ENCODE measurements around the gene PLAA. TPM values are rescaled to one million over a fixed set of nuclear protein-coding genes. Genes with fewer than 3 reads are reported as not detected.
"Not testable (repeated sequence)": the region's sequence is repeated elsewhere in the genome, so short reads cannot be mapped to it uniquely, and the experiment has no call there.

Gene PLAA
- total RNA-seq, 2 donors from 2014 or later, result 32.3 to 39.1 TPM

- Mint-ChIP-seq H3K36me3 (ENCODE audit: insufficient read depth in 2 of 2) (peaks cover 2 to 20% of the 10 kb centered on the region in 2 donors), H3K4me1 (ENCODE audit: low read depth) (no peaks in the 10 kb centered on the region), H3K27me3 (ENCODE audit: low read depth) (no peaks in the 10 kb centered on the region), H3K9me3 (no peaks in the 10 kb centered on the region), H3K4me3 (no peak overlapping the region), H3K27ac (peak overlapping the region; percentile 54)
- DNase-seq, result no peak
- no peak for ATAC-seq (replicated peaks in 1 of 2)
Observed at GRCh38 chr9:26904671-26905070, 42.4 kb downstream of the PLAA start.

DNA sequence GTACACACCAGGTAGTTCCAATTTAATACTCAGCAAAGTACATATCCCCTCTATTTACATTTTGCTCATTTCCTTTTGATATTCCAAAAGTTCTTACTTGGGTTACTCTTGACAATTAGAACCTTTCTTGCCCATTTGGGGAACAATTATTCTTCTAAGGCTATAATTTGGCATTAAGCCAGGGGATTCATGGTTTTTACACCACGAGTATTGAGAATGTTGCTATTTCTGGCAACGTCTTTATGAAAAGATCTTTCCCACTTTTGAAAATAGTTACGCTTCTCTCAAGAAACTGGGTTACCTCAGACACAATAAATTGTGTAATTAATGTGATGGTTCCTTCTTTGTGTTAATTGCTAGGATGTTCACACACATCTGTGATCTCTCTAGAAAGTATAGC is 43.0 kb downstream of the PLAA start:
- no peak overlapping the region for H3K27ac Mint-ChIP-seq
- H3K9me3 Mint-ChIP-seq, result no peaks in the 10 kb centered on the region
- DNase-seq (no peak), ATAC-seq (replicated peaks in 1 of 2) (no peak)
- H3K4me3 Mint-ChIP-seq, result no peak overlapping the region
- no peaks in the 10 kb centered on the region for H3K4me1 Mint-ChIP-seq (ENCODE audit: low read depth)
- no peaks in the 10 kb centered on the region for H3K27me3 Mint-ChIP-seq (ENCODE audit: low read depth)
- peaks cover 2 to 19% of the 10 kb centered on the region in 2 donors for H3K36me3 Mint-ChIP-seq (ENCODE audit: insufficient read depth in 2 of 2)

DNA sequence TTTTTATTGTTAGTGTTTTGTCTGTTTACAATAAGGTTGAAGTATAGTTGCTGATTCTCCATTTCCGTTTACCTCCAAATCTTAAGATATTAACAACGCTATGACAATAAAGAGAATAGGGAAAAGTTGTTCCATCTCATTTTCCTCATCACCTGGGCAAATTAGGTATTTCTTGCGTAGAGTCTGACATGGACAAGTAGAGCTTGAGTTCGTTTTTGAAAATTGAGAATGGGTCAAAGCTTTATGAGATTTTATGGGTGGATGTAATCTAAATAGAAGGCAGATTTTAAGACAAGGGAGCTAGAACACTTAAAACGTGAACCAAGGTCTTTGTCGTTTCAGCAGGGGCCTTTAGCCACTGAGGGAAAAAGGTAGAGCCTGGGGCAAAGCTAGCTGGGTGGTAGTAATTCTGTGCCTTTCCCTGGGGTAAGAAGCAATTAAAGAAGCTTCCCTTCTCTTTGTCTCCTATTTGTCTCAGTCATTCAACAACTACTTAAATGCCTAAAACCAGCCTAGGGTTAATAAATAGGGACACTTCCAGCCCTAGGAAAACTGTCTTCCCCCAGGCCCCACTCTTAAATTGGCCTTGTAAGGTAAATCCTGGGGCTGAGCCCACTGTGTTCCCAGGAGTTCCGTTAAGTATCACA is 53.9 kb downstream of the PLAA start:
- Mint-ChIP-seq H3K36me3 (ENCODE audit: insufficient read depth in 2 of 2) (peaks cover 5 to 7% of the 10 kb centered on the region in 2 donors), H3K9me3 (peaks cover 2 to 5% of the 10 kb centered on the region in 2 donors), H3K4me3 (peak overlapping the region; percentile 89 to 93), H3K27ac (peak overlapping the region; percentile 89), H3K27me3 (ENCODE audit: low read depth) (no peaks in the 10 kb centered on the region), H3K4me1 (ENCODE audit: low read depth) (peaks cover 40% of the 10 kb centered on the region)
- DNase-seq (no peak), ATAC-seq (replicated peaks in 1 of 2) (no peak)

- ATAC-seq (replicated peaks in 1 of 2) (peak; percentile 95 to 96), DNase-seq (peak; percentile 94 to 96)
- H3K4me1 Mint-ChIP-seq (ENCODE audit: low read depth), result peaks cover 44% of the 10 kb centered on the region
- H3K9me3 Mint-ChIP-seq, result peaks cover 2 to 5% of the 10 kb centered on the region in 2 donors
- peak within 1 kb of the TSS; percentile 89 for H3K27ac Mint-ChIP-seq
- H3K4me3 Mint-ChIP-seq, result peak within 1 kb of the TSS; percentile 89 to 93
- H3K36me3 Mint-ChIP-seq (ENCODE audit: insufficient read depth in 2 of 2), result peaks cover 5 to 10% of the 10 kb centered on the region in 2 donors
- H3K27me3 Mint-ChIP-seq (ENCODE audit: low read depth), result no peaks in the 10 kb centered on the region
Observed at GRCh38 chr9:26892251-26893029, 54.6 kb downstream of the PLAA start, which contains the start of gene CAAP1. TSS of gene CAAP1 (minus strand) at chr9:26892802. CDS start at chr9:26892715, 87 bp downstream.

GRCh38 chr9:26891726-26892125 is 55.3 kb downstream of the PLAA start:
- H3K9me3 Mint-ChIP-seq, result peaks cover 2 to 5% of the 10 kb centered on the region in 2 donors
- H3K27ac Mint-ChIP-seq, result peak overlapping the region; percentile 89
- H3K27me3 Mint-ChIP-seq (ENCODE audit: low read depth), result no peaks in the 10 kb centered on the region
- peak overlapping the region; percentile 89 to 93 for H3K4me3 Mint-ChIP-seq
- peaks cover 5 to 10% of the 10 kb centered on the region in 2 donors for H3K36me3 Mint-ChIP-seq (ENCODE audit: insufficient read depth in 2 of 2)
- no peak for DNase-seq
- ATAC-seq (replicated peaks in 1 of 2), result no peak
- H3K4me1 Mint-ChIP-seq (ENCODE audit: low read depth), result peaks cover 44% of the 10 kb centered on the region

DNA sequence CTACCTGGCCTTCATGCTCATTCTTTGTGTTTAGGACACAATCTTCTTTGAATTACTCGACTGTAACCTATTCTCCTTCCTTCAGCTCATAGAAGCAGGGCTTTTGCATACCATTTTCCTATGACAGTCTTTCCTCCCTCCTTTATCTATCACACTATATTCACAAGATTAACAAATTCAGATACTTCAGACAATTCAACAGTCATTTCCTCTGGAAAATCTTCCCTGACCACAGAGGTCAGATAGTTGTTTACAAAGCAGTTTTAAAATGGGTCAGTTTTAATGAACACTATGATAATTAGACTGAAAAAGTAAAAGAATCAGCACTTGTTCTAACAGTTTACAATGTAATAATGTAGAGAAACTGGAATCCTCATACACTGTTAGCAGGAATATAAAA is 58.8 kb downstream of the PLAA start:
- Mint-ChIP-seq H3K27me3 (ENCODE audit: low read depth) (no peaks in the 10 kb centered on the region), H3K4me3 (peak overlapping the region in 1 of 2 donors; percentile 42), H3K27ac (peak overlapping the region; percentile 81), H3K4me1 (ENCODE audit: low read depth) (peaks cover 43% of the 10 kb centered on the region), H3K36me3 (ENCODE audit: insufficient read depth in 2 of 2) (peaks cover 3 to 18% of the 10 kb centered on the region in 2 donors), H3K9me3 (no peaks in the 10 kb centered on the region)
- ATAC-seq (replicated peaks in 1 of 2) (no peak), DNase-seq (no peak)

GRCh38 chr9:26882154-26882553 is 64.9 kb downstream of the PLAA start:
- H3K36me3 Mint-ChIP-seq (ENCODE audit: insufficient read depth in 2 of 2), result peaks cover 26 to 39% of the 10 kb centered on the region in 2 donors
- no peak overlapping the region for H3K27ac Mint-ChIP-seq
- H3K4me3 Mint-ChIP-seq, result no peak overlapping the region
- no peaks in the 10 kb centered on the region for H3K4me1 Mint-ChIP-seq (ENCODE audit: low read depth)
- peaks cover 1 to 6% of the 10 kb centered on the region in 2 donors for H3K9me3 Mint-ChIP-seq
- ATAC-seq (replicated peaks in 1 of 2), result no peak
- DNase-seq, result no peak
- no peaks in the 10 kb centered on the region for H3K27me3 Mint-ChIP-seq (ENCODE audit: low read depth)

- H3K27me3 Mint-ChIP-seq (ENCODE audit: low read depth), result no peaks in the 10 kb centered on the region
- H3K9me3 Mint-ChIP-seq, result peaks cover 1 to 6% of the 10 kb centered on the region in 2 donors
- no peak overlapping the region for H3K27ac Mint-ChIP-seq
- no peaks in the 10 kb centered on the region for H3K4me1 Mint-ChIP-seq (ENCODE audit: low read depth)
- ATAC-seq (replicated peaks in 1 of 2), result no peak
- peaks cover 26 to 39% of the 10 kb centered on the region in 2 donors for H3K36me3 Mint-ChIP-seq (ENCODE audit: insufficient read depth in 2 of 2)
- DNase-seq, result no peak
- no peak overlapping the region for H3K4me3 Mint-ChIP-seq
Observed at GRCh38 chr9:26880262-26880661, 66.8 kb downstream of the PLAA start.

DNA sequence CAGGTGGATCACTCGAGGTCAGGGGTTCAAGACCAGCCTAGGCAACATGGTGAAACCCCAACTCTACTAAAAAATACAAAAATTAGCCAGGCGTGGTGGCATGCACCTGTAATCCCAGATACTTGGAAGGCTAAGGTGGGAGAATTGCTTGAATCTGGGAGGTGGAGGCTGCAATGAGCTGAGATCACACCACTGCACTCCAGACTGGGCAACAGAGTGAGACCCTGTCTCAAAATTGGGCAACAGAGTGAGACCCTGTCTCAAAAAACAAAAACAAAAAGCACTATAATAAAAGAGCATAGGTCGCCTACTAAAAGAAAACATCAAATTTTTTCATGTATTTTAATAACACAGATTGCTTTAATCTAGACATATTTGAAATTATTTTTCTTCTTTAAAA is 71.9 kb downstream of the PLAA start:
- not testable (repeated sequence) for H3K4me3 Mint-ChIP-seq; H3K4me1 Mint-ChIP-seq (ENCODE audit: low read depth)

GRCh38 chr9:26870292-26870691 is 76.8 kb downstream of the PLAA start:
- no peak overlapping the region for H3K27ac Mint-ChIP-seq
- H3K9me3 Mint-ChIP-seq, result no peaks in the 10 kb centered on the region
- no peaks in the 10 kb centered on the region for H3K4me1 Mint-ChIP-seq (ENCODE audit: low read depth)
- peaks cover 0 to 4% of the 10 kb centered on the region in 2 donors for H3K36me3 Mint-ChIP-seq (ENCODE audit: insufficient read depth in 2 of 2)
- DNase-seq, result no peak
- ATAC-seq (replicated peaks in 1 of 2), result no peak
- H3K4me3 Mint-ChIP-seq, result no peak overlapping the region
- H3K27me3 Mint-ChIP-seq (ENCODE audit: low read depth), result no peaks in the 10 kb centered on the region

More for the DNA sequence above, 71.9 kb downstream of the PLAA start:
- not testable (repeated sequence) for H3K27ac Mint-ChIP-seq; ATAC-seq (replicated peaks in 1 of 2); DNase-seq; H3K9me3 Mint-ChIP-seq; H3K27me3 Mint-ChIP-seq (ENCODE audit: low read depth)
- H3K36me3 Mint-ChIP-seq (ENCODE audit: insufficient read depth in 2 of 2), result peaks cover 11% of the 10 kb centered on the region in 2 donors

DNA sequence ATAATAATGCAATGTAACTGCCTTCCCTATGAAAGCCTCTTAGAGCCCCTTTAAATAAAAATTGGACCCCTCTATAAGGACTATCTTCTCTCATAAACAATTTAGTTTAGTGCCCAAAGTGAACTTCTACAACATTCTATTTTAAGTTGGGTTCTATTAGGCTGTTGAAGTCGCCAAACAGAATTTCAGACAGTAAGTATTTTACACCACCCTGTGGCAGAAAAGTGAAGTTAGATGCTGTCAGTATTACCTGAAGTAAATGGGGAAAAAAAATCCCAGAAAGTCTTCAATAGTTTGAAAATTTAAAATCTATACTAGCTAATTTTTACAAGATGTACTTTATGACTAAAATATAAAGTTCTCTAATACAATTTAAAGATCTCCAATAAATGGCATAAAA is 84.0 kb downstream of the PLAA start:
- ATAC-seq (replicated peaks in 1 of 2) (no peak), DNase-seq (no peak)
- Mint-ChIP-seq H3K4me1 (ENCODE audit: low read depth) (no peaks in the 10 kb centered on the region), H3K27me3 (ENCODE audit: low read depth) (no peaks in the 10 kb centered on the region), H3K36me3 (ENCODE audit: insufficient read depth in 2 of 2) (peaks cover 2 to 8% of the 10 kb centered on the region in 2 donors), H3K4me3 (no peak overlapping the region), H3K9me3 (no peaks in the 10 kb centered on the region), H3K27ac (no peak overlapping the region)

GRCh38 chr9:26856413-26857032 is 90.5 kb downstream of the PLAA start:
- peaks cover 6 to 22% of the 10 kb centered on the region in 2 donors for H3K36me3 Mint-ChIP-seq (ENCODE audit: insufficient read depth in 2 of 2)

More at GRCh38 chr9:26856413-26857032, 90.5 kb downstream of the PLAA start:
- peak in 1 of 2 donors; percentile 52 for ATAC-seq (replicated peaks in 1 of 2)
- no peak overlapping the region for H3K27ac Mint-ChIP-seq
- DNase-seq, result peak; percentile 15 to 24
- H3K4me3 Mint-ChIP-seq, result no peak overlapping the region
- H3K27me3 Mint-ChIP-seq (ENCODE audit: low read depth), result no peaks in the 10 kb centered on the region
- no peaks in the 10 kb centered on the region for H3K4me1 Mint-ChIP-seq (ENCODE audit: low read depth)
- no peaks in the 10 kb centered on the region for H3K9me3 Mint-ChIP-seq
